ENCODE results near the gene AVP. TPM values are rescaled to one million over a fixed set of nuclear protein-coding genes. Genes with fewer than 3 reads are reported as not detected.
"Not testable (repeated sequence)": the region's sequence is repeated elsewhere in the genome, so short reads cannot be mapped to it uniquely, and the experiment has no call there.

The AVP gene
- polyA plus RNA-seq, 3 donors from 2014 or later: not detected

DNA sequence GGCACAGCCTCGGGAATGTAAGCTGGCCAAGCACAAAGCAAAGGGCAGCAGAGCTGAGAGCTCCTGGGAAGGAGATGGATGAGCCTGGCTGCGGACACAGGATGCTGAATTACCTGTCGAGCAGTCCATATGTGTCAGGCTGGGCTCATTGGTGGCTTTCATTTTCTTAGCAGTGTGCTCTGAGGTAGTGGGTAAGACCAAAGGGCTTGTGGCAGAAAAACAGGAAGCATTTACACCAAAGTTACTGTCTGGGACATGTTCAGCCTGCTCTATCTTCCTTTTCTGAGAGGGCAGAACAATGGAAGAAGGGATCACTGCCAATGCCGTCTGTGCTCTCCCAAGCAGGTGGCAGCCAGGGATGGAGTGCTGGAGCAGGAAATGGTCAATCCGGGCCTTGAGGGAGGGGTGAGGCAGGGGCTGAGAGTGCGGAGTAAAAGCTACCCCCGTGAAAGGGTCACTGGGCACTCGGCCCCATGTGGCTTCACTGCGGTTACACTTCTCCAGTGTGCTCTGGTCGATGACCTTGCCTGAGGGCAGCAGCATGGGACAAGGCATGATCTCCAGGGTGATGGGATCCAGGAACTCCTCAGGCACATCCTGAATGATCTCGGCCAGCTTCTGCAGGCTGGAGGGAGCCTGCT, 36.9 kb upstream of the AVP start:
- Mint-ChIP-seq H3K27me3 (ENCODE audit: low read depth in 3 of 3) (peaks cover 0 to 2% (median 2%) of the 10 kb centered on the region in 3 donors), H3K27ac (peak overlapping the region in 4 of 6 donors; percentile 13 to 46 (median 36)), H3K4me3 (no peak overlapping the region), H3K36me3 (peaks cover 4 to 27% (median 21%) of the 10 kb centered on the region in 3 donors), H3K4me1 (peaks cover 13 to 16% of the 10 kb centered on the region in 2 donors), H3K9me3 (no peaks in the 10 kb centered on the region)
- no peak for DNase-seq

- Mint-ChIP-seq H3K4me3 (no peak overlapping the region), H3K36me3 (peaks cover 4 to 29% (median 25%) of the 10 kb centered on the region in 3 donors), H3K27me3 (ENCODE audit: low read depth in 3 of 3) (peaks cover 0 to 2% (median 2%) of the 10 kb centered on the region in 3 donors), H3K9me3 (no peaks in the 10 kb centered on the region), H3K27ac (peak overlapping the region in 1 of 6 donors; percentile 40), H3K4me1 (peaks cover 13 to 16% of the 10 kb centered on the region in 2 donors)
- DNase-seq: no peak
Measured at GRCh38 chr20:3119044-3119443, 34.5 kb upstream of the AVP start.

DNA sequence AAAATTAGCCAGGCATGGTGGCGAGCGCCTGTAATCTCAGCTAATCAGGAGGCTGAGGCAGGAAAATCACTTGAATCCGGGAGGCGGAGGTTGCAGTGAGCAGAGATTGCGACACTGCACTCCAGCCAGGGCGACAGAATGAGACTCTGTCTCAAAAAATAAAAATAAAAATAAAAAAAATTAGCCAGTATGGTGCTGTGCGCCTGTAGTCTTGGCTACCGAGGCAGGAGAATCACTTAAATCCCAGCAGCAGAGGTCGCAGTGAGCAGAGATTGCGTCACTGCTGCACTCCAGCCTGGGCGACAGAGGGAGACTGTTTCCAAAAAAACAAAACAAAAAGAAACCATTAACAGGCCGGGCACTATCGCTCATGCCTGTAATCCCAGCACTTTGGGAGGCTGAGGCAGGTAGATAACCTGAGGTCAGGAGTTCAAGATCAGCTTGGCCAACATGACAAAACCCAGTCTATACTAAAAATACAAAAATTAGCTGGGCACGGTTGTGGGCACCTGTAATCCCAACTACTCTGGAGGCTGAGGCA, 33.4 kb upstream of the AVP start:
- not testable (repeated sequence) for H3K27ac Mint-ChIP-seq; H3K27me3 Mint-ChIP-seq (ENCODE audit: low read depth in 3 of 3); H3K9me3 Mint-ChIP-seq

GRCh38 chr20:3116341-3116740, 31.8 kb upstream of the AVP start:
- Mint-ChIP-seq H3K27ac (no peak overlapping the region), H3K4me1 (peaks cover 0 to under 1% of the 10 kb centered on the region in 2 donors), H3K27me3 (ENCODE audit: low read depth in 3 of 3) (peaks cover 0 to 2% (median 2%) of the 10 kb centered on the region in 3 donors), H3K9me3 (no peaks in the 10 kb centered on the region), H3K36me3 (peaks cover 6 to 21% (median 18%) of the 10 kb centered on the region in 3 donors), H3K4me3 (no peak overlapping the region)
- no peak for DNase-seq

More for the DNA sequence above, 33.4 kb upstream of the AVP start:
- not testable (repeated sequence) for H3K4me3 Mint-ChIP-seq, DNase-seq, H3K4me1 Mint-ChIP-seq
- peaks cover 6 to 27% (median 25%) of the 10 kb centered on the region in 3 donors for H3K36me3 Mint-ChIP-seq

- Mint-ChIP-seq H3K9me3 (no peaks in the 10 kb centered on the region), H3K27ac (peak overlapping the region in 1 of 6 donors; percentile 30)
Measured at GRCh38 chr20:3115190-3116107, 30.9 kb upstream of the AVP start.

DNA sequence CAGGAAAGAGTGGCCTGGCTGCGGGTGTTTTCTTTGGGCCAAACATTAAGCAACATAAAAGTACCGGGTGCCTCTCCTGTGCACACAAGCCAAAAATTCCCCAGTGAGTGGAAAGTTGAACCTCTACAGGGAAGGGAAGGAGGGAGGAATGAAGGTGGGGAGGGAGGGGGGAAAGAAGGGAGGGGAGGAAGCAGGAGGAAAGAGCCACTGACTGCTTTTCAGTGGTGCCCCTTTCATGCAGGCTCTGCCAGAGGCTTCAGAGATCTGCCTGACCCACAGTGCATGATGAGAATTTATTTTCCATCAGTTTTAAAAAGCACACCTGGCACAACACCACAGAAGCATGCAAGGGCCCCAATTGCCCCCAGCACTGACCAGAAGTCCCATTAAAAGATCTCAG, 27.5 kb upstream of the AVP start:
- Mint-ChIP-seq H3K9me3 (no peaks in the 10 kb centered on the region), H3K27ac (no peak overlapping the region), H3K27me3 (ENCODE audit: low read depth in 3 of 3) (peaks cover 0 to 3% (median 2%) of the 10 kb centered on the region in 3 donors), H3K4me3 (no peak overlapping the region), H3K4me1 (no peaks in the 10 kb centered on the region), H3K36me3 (peaks cover 6 to 21% (median 16%) of the 10 kb centered on the region in 3 donors)
- no peak for DNase-seq

More at GRCh38 chr20:3115190-3116107, 30.9 kb upstream of the AVP start:
- peak; percentile 26 to 31 (median 28) for DNase-seq
- Mint-ChIP-seq H3K36me3 (peaks cover 6 to 21% (median 19%) of the 10 kb centered on the region in 3 donors), H3K4me1 (no peaks in the 10 kb centered on the region), H3K4me3 (no peak overlapping the region), H3K27me3 (ENCODE audit: low read depth in 3 of 3) (peaks cover 0 to 2% (median 2%) of the 10 kb centered on the region in 3 donors)

DNA sequence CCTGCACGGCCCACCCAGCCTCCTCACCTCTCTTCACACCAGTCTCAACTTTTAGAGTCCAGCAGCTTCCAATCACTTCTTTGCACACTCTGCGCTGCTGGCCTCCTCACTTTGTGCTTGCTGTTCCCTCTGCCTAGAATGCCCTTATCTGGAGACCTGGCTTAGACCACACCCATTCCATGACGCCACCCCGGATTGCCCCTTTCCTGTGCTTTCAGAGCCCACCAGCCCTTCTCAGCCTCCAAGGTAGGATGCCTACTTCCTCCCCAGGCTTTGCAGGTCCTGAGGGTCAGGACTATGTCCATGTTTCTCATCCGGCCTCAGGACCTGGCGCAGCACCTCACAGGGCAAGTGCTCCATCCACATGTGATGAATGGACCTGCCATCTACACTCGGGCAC, 27.0 kb upstream of the AVP start:
- H3K27me3 Mint-ChIP-seq (ENCODE audit: low read depth in 3 of 3): peaks cover 0 to 2% (median 2%) of the 10 kb centered on the region in 3 donors
- no peak overlapping the region for H3K4me3 Mint-ChIP-seq
- no peaks in the 10 kb centered on the region for H3K4me1 Mint-ChIP-seq
- H3K36me3 Mint-ChIP-seq: peaks cover 6 to 21% (median 16%) of the 10 kb centered on the region in 3 donors
- DNase-seq: no peak
- no peaks in the 10 kb centered on the region for H3K9me3 Mint-ChIP-seq
- no peak overlapping the region for H3K27ac Mint-ChIP-seq

DNA sequence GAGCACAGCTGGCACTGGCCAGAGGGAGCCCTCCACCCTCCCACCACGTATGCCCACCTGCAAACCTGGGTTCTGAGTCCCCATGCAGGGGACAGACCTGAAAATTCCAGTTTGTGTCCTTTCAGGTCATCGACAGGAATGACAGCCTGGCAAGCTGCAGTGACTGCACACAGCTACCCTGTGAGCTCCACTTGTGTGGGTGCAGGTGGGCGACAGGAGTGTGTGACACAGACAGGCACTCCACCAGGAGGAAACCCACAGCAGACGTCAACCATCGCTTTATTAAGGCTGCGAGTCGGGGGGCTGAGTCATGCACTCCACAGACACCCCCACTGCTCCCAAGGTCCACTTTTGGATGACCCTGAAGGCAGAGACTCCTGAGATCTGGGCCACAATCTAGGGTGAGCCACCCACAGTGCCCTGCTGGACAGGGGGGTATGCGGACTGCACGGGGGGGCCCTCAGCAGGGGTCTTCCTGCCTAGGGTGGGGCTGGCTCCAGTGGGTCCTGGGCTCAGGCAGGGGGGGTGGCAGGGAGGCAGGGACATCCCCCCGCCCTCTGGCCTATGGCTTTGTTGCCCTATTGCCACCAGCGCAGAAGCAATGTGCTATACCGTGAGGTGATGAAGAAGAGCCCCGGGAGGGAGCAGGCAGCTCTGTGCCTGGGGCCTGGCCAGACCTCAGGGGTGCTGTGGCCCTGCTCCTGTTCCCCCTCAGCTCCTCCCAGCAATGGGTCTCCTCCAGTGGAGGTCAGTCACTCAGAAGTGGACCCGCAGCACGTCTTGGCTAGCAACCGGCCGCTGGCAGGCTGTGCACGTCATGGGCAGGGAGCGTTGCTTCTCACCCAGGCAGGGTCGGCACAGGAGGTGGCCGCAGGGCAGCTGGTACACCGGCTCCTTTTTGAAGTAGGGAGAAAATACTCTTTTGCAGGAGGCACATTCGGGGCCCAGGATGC, 25.1 kb upstream of the AVP start:
- Mint-ChIP-seq H3K4me3 (no peak overlapping the region), H3K36me3 (peaks cover 6 to 21% (median 19%) of the 10 kb centered on the region in 3 donors), H3K27ac (no peak overlapping the region), H3K27me3 (ENCODE audit: low read depth in 3 of 3) (peaks cover 0 to 4% (median 2%) of the 10 kb centered on the region in 3 donors), H3K4me1 (no peaks in the 10 kb centered on the region), H3K9me3 (no peaks in the 10 kb centered on the region)
- DNase-seq: no peak

DNA sequence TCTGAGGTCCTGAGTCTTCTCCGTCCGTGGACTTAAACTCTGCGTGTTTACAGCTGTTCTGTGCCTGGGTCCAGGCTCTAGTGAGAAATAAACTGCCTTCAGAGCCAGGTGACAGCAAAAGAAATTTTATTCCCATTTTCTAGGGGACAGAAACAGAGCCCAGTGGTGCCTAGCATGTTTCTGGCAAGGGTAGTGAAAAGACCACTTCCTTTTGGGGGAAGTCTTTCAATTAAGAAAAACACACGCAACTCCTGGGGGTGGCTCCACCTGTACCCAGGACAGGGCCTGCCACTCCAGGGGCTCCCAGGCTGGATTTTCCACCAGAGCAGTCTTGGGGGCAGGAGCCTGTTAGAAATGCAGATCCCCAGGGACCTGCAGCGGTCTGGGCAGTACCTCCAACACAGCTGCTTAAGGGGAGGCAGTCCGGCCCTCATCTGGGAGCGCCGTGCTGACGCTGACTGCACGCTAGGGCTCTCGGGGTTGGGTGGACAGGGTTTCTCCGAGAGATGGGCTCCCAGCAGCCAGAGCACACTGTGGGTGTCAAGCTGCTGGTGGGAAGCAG, 23.0 kb upstream of the AVP start:
- H3K4me3 Mint-ChIP-seq: no peak overlapping the region
- no peak for DNase-seq
- H3K4me1 Mint-ChIP-seq: peaks cover 7 to 8% of the 10 kb centered on the region in 2 donors
- H3K36me3 Mint-ChIP-seq: peaks cover 0 to 11% (median 10%) of the 10 kb centered on the region in 3 donors
- no peaks in the 10 kb centered on the region for H3K9me3 Mint-ChIP-seq
- H3K27ac Mint-ChIP-seq: no peak overlapping the region
- peaks cover 2 to 4% (median 2%) of the 10 kb centered on the region in 3 donors for H3K27me3 Mint-ChIP-seq (ENCODE audit: low read depth in 3 of 3)

DNA sequence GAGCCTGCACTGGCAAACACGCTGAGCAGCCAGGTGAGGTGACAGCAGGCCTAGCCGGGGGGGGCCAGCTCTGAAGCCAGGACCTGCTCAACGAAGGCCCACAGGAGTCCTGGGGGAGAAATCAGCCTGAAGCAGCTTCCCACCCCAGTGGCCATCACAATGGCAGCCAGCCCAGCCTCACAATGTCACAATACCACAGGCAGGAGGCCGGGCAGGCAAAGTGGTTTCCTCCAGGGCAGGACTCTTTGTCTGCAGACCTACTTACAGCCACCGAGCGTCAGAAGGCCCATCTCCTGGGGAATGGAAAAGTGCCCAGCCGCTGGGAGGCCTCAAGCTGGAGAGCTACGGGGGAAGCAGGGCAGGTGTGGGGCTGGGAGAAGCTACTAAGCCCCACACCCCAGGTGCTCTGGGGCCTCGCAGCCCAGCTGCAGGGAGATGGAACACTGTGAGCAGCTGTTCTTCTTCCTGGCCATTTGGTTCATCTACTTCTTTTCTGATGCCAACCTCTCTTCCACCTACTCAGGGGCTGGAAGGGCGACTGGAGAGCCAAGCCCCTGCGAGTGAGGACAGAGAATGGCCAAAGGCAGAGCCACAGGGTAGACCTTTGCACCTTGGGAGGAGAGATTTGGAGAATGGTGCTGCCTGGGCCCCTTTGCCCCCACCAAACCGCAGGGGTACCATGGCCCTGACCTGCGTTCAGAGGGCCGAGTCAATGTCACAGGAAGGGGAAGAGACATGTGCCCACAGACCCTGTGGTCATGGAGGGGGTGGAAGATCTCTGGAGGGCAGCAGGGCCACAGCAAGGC, 22.3 kb upstream of the AVP start:
- H3K27ac Mint-ChIP-seq: peak overlapping the region in 1 of 6 donors; percentile 22

GRCh38 chr20:3106185-3106584, 21.7 kb upstream of the AVP start:
- Mint-ChIP-seq H3K4me1 (peaks cover 18 to 19% of the 10 kb centered on the region in 2 donors), H3K36me3 (peaks cover 0 to 7% (median 3%) of the 10 kb centered on the region in 3 donors), H3K27me3 (ENCODE audit: low read depth in 3 of 3) (peaks cover 2 to 12% (median 2%) of the 10 kb centered on the region in 3 donors), H3K27ac (no peak overlapping the region), H3K4me3 (no peak overlapping the region), H3K9me3 (no peaks in the 10 kb centered on the region)
- DNase-seq: no peak

More for the DNA sequence above, 22.3 kb upstream of the AVP start:
- Mint-ChIP-seq H3K4me1 (peaks cover 14 to 15% of the 10 kb centered on the region in 2 donors), H3K36me3 (peaks cover 0 to 11% (median 8%) of the 10 kb centered on the region in 3 donors), H3K9me3 (no peaks in the 10 kb centered on the region), H3K4me3 (no peak overlapping the region), H3K27me3 (ENCODE audit: low read depth in 3 of 3) (peaks cover 2 to 8% (median 2%) of the 10 kb centered on the region in 3 donors)
- DNase-seq: no peak
